GM23338 (cell line): ENCODE data around the gene CPE. TPM values are rescaled to one million over a fixed set of nuclear protein-coding genes. Genes with fewer than 3 reads are reported as not detected.

Experiments
- ATAC-seq: fragments of 200-7000 bp; cut with Tn5 transposase; 3 replicates; pipeline ENCODE4 v1.9.1; 2020
- DNase-seq: peaks from one replicate; pipeline ENCODE4 v3.0.0-alpha.2; 2015; ENCODE audit warnings: low spot score
- H2AFZ ChIP-seq: fragments of 200-600 bp; sonication (generic); 2 replicates; pipeline ENCODE4 v1.8.0; 2016; ENCODE audit warnings: antibody characterized with exemption, mild to moderate bottlenecking, moderate library complexity
- H3F3A ChIP-seq: fragments of 200-600 bp; sonication (generic); replicated peaks from 2 replicates; pipeline ENCODE4 v1.8.0; 2017; ENCODE audit warnings: antibody characterized with exemption, mixed run types, low read depth
- H3K27ac ChIP-seq: fragments of 200-600 bp; sonication (generic); 2 replicates; pipeline ENCODE4 v1.6.1; 2016; ENCODE audit warnings: low read depth
- H3K27me3 ChIP-seq: fragments of 200-600 bp; sonication (generic); 2 replicates; pipeline ENCODE4 v1.8.0; 2016; ENCODE audit warnings: mild to moderate bottlenecking, mixed run types, moderate library complexity; ENCODE audit not compliant: insufficient read depth
- H3K36me3 ChIP-seq: fragments of 200-600 bp; sonication (generic); 2 replicates; pipeline ENCODE4 v1.8.0; 2016; ENCODE audit warnings: mild to moderate bottlenecking; ENCODE audit not compliant: insufficient read depth
- H3K4me1 ChIP-seq: fragments of 200-600 bp; sonication (generic); 2 replicates; pipeline ENCODE4 v1.8.0; 2016; ENCODE audit warnings: mild to moderate bottlenecking, moderate library complexity; ENCODE audit not compliant: insufficient read depth
- H3K4me2 ChIP-seq: fragments of 200-600 bp; sonication (generic); 2 replicates; pipeline ENCODE4 v1.7.1; 2017; ENCODE audit warnings: mixed run types
- H3K4me3 ChIP-seq: fragments of 200-600 bp; sonication (generic); 2 replicates; pipeline ENCODE4 v1.6.1; 2016; ENCODE audit warnings: mixed run types
- H3K79me2 ChIP-seq: fragments of 200-600 bp; sonication (generic); replicated peaks from 2 replicates; pipeline ENCODE4 v1.8.0; 2017; ENCODE audit warnings: mild to moderate bottlenecking; ENCODE audit not compliant: insufficient read depth
- H3K9me2 ChIP-seq: fragments of 200-600 bp; sonication (generic); 2 replicates; pipeline ENCODE4 v1.8.0; 2017; ENCODE audit not compliant: insufficient read depth
- H4K20me1 ChIP-seq: fragments of 200-600 bp; sonication (generic); replicated peaks from 2 replicates; pipeline ENCODE4 v1.8.0; 2017; ENCODE audit warnings: mild to moderate bottlenecking; ENCODE audit not compliant: insufficient read depth
- H3K27ac Mint-ChIP-seq: 2 replicates; pipeline ENCODE4 v1.8.0; 2020; ENCODE audit warnings: inconsistent platforms, mild to moderate bottlenecking, moderate library complexity, mixed read lengths
- H3K27me3 Mint-ChIP-seq: 3 replicates; pipeline ENCODE4 v1.8.0; 2022; ENCODE audit warnings: low read depth, mild to moderate bottlenecking, moderate library complexity, mixed read lengths, inconsistent platforms; ENCODE audit not compliant: insufficient read depth, poor library complexity
- H3K36me3 Mint-ChIP-seq: 3 replicates; pipeline ENCODE4 v1.8.0; 2021; ENCODE audit warnings: low read depth, mild to moderate bottlenecking, inconsistent platforms, moderate library complexity, mixed read lengths
- H3K4me1 Mint-ChIP-seq: 3 replicates; pipeline ENCODE4 v1.8.0; 2020; ENCODE audit warnings: mild to moderate bottlenecking, inconsistent platforms, mixed read lengths
- H3K4me3 Mint-ChIP-seq: 3 replicates; pipeline ENCODE4 v1.8.0; 2021; ENCODE audit warnings: moderate library complexity, mild to moderate bottlenecking, inconsistent platforms, mixed read lengths
- H3K9me3 Mint-ChIP-seq: 3 replicates; pipeline ENCODE4 v1.8.0; 2020; ENCODE audit warnings: moderate library complexity, mild to moderate bottlenecking, inconsistent platforms, mixed read lengths
- CREB1 ChIP-seq: fragments of 250-450 bp; sonication (Bioruptor Pico); IDR thresholded peaks from 2 replicates; pipeline ENCODE4 v1.5.0; 2020; ENCODE audit warnings: low read depth, mild to moderate bottlenecking, moderate library complexity
- EZH2 ChIP-seq: fragments of 200-600 bp; sonication (generic); IDR thresholded peaks from one replicate; pipeline ENCODE4 v1.8.0; 2017; ENCODE audit warnings: antibody characterized with exemption, mild to moderate bottlenecking, low read depth; ENCODE audit not compliant: unreplicated experiment
- EZH2phosphoT487 ChIP-seq: fragments of 200-600 bp; sonication (generic); IDR thresholded peaks from one replicate; pipeline ENCODE4 v1.8.1; 2018; ENCODE audit warnings: antibody characterized with exemption; ENCODE audit not compliant: unreplicated experiment
- JUNB ChIP-seq: IDR thresholded peaks from one replicate; pipeline ENCODE4 v1.6.1; 2016; ENCODE audit warnings: antibody characterized with exemption; ENCODE audit not compliant: unreplicated experiment
- POLR2AphosphoS5 ChIP-seq: IDR thresholded peaks from 2 replicates; pipeline ENCODE4 v1.6.1; 2016; ENCODE audit warnings: antibody characterized with exemption, low read depth
- STAT1 ChIP-seq: IDR thresholded peaks from one replicate; pipeline ENCODE4 v1.6.1; 2016; ENCODE audit warnings: antibody characterized with exemption; ENCODE audit not compliant: unreplicated experiment
- ZNF114 ChIP-seq: fragments of 250-450 bp; sonication (Bioruptor Pico); IDR thresholded peaks from 2 replicates; pipeline ENCODE4 v1.5.0; 2020; ENCODE audit warnings: mild to moderate bottlenecking, moderate library complexity
- polyA plus RNA-seq: library from polyadenylated mRNA; unstranded; fragments of >200 nt; fragmentation: Nextera tagmentation; extraction: Ambion mirVana; gene quantifications from 2 replicates; pipeline ENCODE4 v1.2.1, GENCODE V29; 2016
- total RNA-seq: library from RNA; depleted of rRNA; stranded (reverse); fragments of >200 nt; shearing (Covaris generic); gene quantifications from 2 replicates; pipeline ENCODE4 v1.2.3, GENCODE V29; 2014
- TF ChIP-seq, protein P1 (sequence below): IDR thresholded peaks from one replicate; pipeline ENCODE4 v1.6.1; 2018; ENCODE audit warnings: antibody characterized with exemption; ENCODE audit not compliant: unreplicated experiment
- TF ChIP-seq, protein P2 (sequence below): fragments of 250-450 bp; sonication (Bioruptor Pico); IDR thresholded peaks from 2 replicates; pipeline ENCODE4 v1.5.0; 2020; ENCODE audit warnings: mild to moderate bottlenecking, moderate library complexity

Gene CPE
- total and polyA plus RNA-seq, 2 experiments from 2014 or later, result 10.3 to 16.5 TPM

DNA sequence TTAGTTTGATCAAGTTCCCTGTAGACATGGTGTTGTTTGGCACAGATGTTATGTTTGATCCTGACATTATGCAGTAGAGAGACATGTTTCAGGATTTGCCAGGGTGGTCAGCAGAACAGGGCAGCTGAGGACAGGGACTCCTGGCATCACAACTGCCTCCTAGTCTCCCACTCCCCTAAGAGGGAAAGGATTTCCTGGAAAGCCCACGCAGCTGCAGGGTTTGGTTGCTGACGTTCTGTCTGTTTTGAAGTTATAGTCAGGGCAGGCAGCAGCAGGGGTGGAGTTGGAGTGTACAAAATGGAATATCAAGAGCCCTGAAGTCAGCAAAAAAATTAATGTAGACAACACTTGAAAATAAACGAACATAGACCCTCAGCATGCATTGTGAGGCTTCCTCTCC lies 125.4 kb downstream of the CPE start:
- Histone ChIP-seq H3K4me2 (no peak overlapping the region), H3F3A (no peaks in the 10 kb centered on the region), H3K4me1 (no peaks in the 10 kb centered on the region), H3K27me3 (no peaks in the 10 kb centered on the region), H3K9me2 (no peaks in the 10 kb centered on the region; the same call in 1 of the 2 replicates), H3K36me3 (no peaks in the 10 kb centered on the region), H3K27ac (no peak overlapping the region), H4K20me1 (no peaks in the 10 kb centered on the region), H3K4me3 (no peak overlapping the region), H3K79me2 (no peaks in the 10 kb centered on the region), H2AFZ (no peak overlapping the region)
- ATAC-seq (no peak), DNase-seq (no peak)
- no peak for TF ChIP-seq CREB1 (CRISPR knock-in tag)
- TF ChIP-seq STAT1, result no peak
- no peak for TF ChIP-seq EZH2phosphoT487
- no peak for TF ChIP-seq JUNB
- no peak for TF ChIP-seq POLR2AphosphoS5
- TF ChIP-seq ZNF114 (CRISPR knock-in tag), result no peak
- TF ChIP-seq, protein P1, sequence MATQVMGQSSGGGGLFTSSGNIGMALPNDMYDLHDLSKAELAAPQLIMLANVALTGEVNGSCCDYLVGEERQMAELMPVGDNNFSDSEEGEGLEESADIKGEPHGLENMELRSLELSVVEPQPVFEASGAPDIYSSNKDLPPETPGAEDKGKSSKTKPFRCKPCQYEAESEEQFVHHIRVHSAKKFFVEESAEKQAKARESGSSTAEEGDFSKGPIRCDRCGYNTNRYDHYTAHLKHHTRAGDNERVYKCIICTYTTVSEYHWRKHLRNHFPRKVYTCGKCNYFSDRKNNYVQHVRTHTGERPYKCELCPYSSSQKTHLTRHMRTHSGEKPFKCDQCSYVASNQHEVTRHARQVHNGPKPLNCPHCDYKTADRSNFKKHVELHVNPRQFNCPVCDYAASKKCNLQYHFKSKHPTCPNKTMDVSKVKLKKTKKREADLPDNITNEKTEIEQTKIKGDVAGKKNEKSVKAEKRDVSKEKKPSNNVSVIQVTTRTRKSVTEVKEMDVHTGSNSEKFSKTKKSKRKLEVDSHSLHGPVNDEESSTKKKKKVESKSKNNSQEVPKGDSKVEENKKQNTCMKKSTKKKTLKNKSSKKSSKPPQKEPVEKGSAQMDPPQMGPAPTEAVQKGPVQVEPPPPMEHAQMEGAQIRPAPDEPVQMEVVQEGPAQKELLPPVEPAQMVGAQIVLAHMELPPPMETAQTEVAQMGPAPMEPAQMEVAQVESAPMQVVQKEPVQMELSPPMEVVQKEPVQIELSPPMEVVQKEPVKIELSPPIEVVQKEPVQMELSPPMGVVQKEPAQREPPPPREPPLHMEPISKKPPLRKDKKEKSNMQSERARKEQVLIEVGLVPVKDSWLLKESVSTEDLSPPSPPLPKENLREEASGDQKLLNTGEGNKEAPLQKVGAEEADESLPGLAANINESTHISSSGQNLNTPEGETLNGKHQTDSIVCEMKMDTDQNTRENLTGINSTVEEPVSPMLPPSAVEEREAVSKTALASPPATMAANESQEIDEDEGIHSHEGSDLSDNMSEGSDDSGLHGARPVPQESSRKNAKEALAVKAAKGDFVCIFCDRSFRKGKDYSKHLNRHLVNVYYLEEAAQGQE, result no peak
- no peak for TF ChIP-seq EZH2
- TF ChIP-seq, protein P2, sequence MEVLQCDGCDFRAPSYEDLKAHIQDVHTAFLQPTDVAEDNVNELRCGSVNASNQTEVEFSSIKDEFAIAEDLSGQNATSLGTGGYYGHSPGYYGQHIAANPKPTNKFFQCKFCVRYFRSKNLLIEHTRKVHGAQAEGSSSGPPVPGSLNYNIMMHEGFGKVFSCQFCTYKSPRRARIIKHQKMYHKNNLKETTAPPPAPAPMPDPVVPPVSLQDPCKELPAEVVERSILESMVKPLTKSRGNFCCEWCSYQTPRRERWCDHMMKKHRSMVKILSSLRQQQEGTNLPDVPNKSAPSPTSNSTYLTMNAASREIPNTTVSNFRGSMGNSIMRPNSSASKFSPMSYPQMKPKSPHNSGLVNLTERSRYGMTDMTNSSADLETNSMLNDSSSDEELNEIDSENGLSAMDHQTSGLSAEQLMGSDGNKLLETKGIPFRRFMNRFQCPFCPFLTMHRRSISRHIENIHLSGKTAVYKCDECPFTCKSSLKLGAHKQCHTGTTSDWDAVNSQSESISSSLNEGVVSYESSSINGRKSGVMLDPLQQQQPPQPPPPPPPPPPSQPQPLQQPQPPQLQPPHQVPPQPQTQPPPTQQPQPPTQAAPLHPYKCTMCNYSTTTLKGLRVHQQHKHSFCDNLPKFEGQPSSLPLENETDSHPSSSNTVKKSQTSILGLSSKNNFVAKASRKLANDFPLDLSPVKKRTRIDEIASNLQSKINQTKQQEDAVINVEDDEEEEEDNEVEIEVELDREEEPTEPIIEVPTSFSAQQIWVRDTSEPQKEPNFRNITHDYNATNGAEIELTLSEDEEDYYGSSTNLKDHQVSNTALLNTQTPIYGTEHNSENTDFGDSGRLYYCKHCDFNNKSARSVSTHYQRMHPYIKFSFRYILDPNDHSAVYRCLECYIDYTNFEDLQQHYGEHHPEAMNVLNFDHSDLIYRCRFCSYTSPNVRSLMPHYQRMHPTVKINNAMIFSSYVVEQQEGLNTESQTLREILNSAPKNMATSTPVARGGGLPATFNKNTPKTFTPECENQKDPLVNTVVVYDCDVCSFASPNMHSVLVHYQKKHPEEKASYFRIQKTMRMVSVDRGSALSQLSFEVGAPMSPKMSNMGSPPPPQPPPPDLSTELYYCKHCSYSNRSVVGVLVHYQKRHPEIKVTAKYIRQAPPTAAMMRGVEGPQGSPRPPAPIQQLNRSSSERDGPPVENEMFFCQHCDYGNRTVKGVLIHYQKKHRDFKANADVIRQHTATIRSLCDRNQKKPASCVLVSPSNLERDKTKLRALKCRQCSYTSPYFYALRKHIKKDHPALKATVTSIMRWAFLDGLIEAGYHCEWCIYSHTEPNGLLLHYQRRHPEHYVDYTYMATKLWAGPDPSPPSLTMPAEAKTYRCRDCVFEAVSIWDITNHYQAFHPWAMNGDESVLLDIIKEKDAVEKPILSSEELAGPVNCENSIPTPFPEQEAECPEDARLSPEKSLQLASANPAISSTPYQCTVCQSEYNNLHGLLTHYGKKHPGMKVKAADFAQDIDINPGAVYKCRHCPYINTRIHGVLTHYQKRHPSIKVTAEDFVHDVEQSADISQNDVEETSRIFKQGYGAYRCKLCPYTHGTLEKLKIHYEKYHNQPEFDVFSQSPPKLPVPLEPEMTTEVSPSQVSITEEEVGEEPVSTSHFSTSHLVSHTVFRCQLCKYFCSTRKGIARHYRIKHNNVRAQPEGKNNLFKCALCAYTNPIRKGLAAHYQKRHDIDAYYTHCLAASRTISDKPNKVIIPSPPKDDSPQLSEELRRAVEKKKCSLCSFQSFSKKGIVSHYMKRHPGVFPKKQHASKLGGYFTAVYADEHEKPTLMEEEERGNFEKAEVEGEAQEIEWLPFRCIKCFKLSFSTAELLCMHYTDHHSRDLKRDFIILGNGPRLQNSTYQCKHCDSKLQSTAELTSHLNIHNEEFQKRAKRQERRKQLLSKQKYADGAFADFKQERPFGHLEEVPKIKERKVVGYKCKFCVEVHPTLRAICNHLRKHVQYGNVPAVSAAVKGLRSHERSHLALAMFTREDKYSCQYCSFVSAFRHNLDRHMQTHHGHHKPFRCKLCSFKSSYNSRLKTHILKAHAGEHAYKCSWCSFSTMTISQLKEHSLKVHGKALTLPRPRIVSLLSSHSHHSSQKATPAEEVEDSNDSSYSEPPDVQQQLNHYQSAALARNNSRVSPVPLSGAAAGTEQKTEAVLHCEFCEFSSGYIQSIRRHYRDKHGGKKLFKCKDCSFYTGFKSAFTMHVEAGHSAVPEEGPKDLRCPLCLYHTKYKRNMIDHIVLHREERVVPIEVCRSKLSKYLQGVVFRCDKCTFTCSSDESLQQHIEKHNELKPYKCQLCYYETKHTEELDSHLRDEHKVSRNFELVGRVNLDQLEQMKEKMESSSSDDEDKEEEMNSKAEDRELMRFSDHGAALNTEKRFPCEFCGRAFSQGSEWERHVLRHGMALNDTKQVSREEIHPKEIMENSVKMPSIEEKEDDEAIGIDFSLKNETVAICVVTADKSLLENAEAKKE (CRISPR knock-in tag), result no peak
- Mint-ChIP-seq H3K36me3 (no peaks in the 10 kb centered on the region), H3K27ac (no peak overlapping the region), H3K4me1 (no peaks in the 10 kb centered on the region), H3K27me3 (no peaks in the 10 kb centered on the region), H3K9me3 (no peaks in the 10 kb centered on the region; the same call in 2 of the 3 replicates), H3K4me3 (no peak overlapping the region)
